HepG2 (cell line): Measurements from ENCODE around the gene ARHGEF40. TPM values are rescaled to one million over a fixed set of nuclear protein-coding genes. Genes with fewer than 3 reads are reported as not detected.

Experiments
- DMAP1 ChIP-seq: IDR thresholded peaks from 2 replicates; pipeline ENCODE4 v1.6.1; 2016
- ELF3 ChIP-seq: IDR thresholded peaks from 2 replicates; pipeline ENCODE4 v1.6.1; 2016; ENCODE audit warnings: missing genetic modification reagents, missing compliant biosample characterization
- GFI1 ChIP-seq: sonication (generic); formaldehyde crosslinking; IDR thresholded peaks from 2 replicates; pipeline ENCODE4 v1.5.0; 2020; ENCODE audit warnings: missing genetic modification reagents, mild to moderate bottlenecking, borderline replicate concordance
- GTF3A ChIP-seq: sonication (generic); formaldehyde crosslinking; conservative IDR thresholded peaks from 2 replicates; pipeline ENCODE4 v1.4.0; 2020; ENCODE audit warnings: mild to moderate bottlenecking, missing genetic modification reagents
- HMGA1 ChIP-seq: sonication (generic); formaldehyde crosslinking; conservative IDR thresholded peaks from 2 replicates; pipeline ENCODE4 v1.4.0; 2020; ENCODE audit warnings: missing genetic modification reagents
- KLF12 ChIP-seq: sonication (generic); formaldehyde crosslinking; IDR thresholded peaks from 2 replicates; pipeline ENCODE4 v1.4.0; 2020; ENCODE audit warnings: missing genetic modification reagents, borderline replicate concordance
- NCOR1 ChIP-seq: fragments of 200-600 bp; sonication (generic); IDR thresholded peaks from 2 replicates; pipeline ENCODE4 v1.7.0; 2017; ENCODE audit warnings: antibody characterized with exemption, low read length, borderline replicate concordance
- NKX3-1 ChIP-seq: sonication (generic); formaldehyde crosslinking; IDR thresholded peaks from 2 replicates; pipeline ENCODE4 v1.5.0; 2020; ENCODE audit warnings: missing genetic modification reagents
- RBFOX2 ChIP-seq: fragments of 200-400 bp; formaldehyde crosslinking; IDR thresholded peaks from 2 replicates; pipeline ENCODE4 v1.6.1; 2017; ENCODE audit warnings: low read depth, mild to moderate bottlenecking, low read length
- SNRNP70 ChIP-seq: fragments of 200-400 bp; formaldehyde crosslinking; IDR thresholded peaks from 2 replicates; pipeline ENCODE4 v1.6.1; 2017; ENCODE audit warnings: mild to moderate bottlenecking, low read depth, low read length, moderate library complexity
- SP2 ChIP-seq: sonication (generic); formaldehyde crosslinking; IDR thresholded peaks from 2 replicates; pipeline ENCODE4 v1.5.1; 2020; ENCODE audit warnings: mild to moderate bottlenecking, missing genetic modification reagents
- SP5 ChIP-seq: IDR thresholded peaks from 2 replicates; pipeline ENCODE4 v1.6.1; 2016; ENCODE audit warnings: low read depth, borderline replicate concordance
- TCF12 ChIP-seq, 2 experiments: fragments of 450-650 bp in 1 of 2; sonication (generic) in 1 of 2; formaldehyde crosslinking in 1 of 2; IDR thresholded peaks; 2 replicates each; pipeline versions ENCODE4 v1.6.1 to v1.8.0; 2017 to 2022; ENCODE audit warnings: antibody characterized with exemption in 1 of 2, mild to moderate bottlenecking in 1 of 2, missing genetic modification reagents in 1 of 2, moderate library complexity in 1 of 2
- TEAD2 ChIP-seq: sonication (generic); formaldehyde crosslinking; IDR thresholded peaks from 2 replicates; pipeline ENCODE4 v1.9.0; 2021; ENCODE audit warnings: missing genetic modification reagents
- ZBTB37 ChIP-seq: sonication (generic); formaldehyde crosslinking; IDR thresholded peaks from 2 replicates; pipeline ENCODE4 v1.4.0; 2020; ENCODE audit warnings: mild to moderate bottlenecking, missing genetic modification reagents
- ZFP82 ChIP-seq: sonication (generic); formaldehyde crosslinking; IDR thresholded peaks from 2 replicates; pipeline ENCODE4 v1.5.1; 2020; ENCODE audit warnings: mild to moderate bottlenecking, missing genetic modification reagents, borderline replicate concordance
- ZHX1 ChIP-seq: sonication (generic); formaldehyde crosslinking; IDR thresholded peaks from 2 replicates; pipeline ENCODE4 v1.8.1; 2022; ENCODE audit warnings: low read depth, mild to moderate bottlenecking, missing genetic modification reagents
- ZIK1 ChIP-seq: sonication (generic); formaldehyde crosslinking; IDR thresholded peaks from 2 replicates; pipeline ENCODE4 v1.5.0; 2020; ENCODE audit warnings: mild to moderate bottlenecking, low read depth, missing genetic modification reagents, borderline replicate concordance
- ZNF124 ChIP-seq: sonication (generic); formaldehyde crosslinking; IDR thresholded peaks from 2 replicates; pipeline ENCODE4 v1.4.0; 2020; ENCODE audit warnings: missing genetic modification reagents
- ZNF503 ChIP-seq: sonication (generic); formaldehyde crosslinking; IDR thresholded peaks from 2 replicates; pipeline ENCODE4 v1.4.0; 2020; ENCODE audit warnings: missing genetic modification reagents
- ZNF552 ChIP-seq: sonication (generic); formaldehyde crosslinking; IDR thresholded peaks from 2 replicates; pipeline ENCODE4 v1.9.0; 2022; ENCODE audit warnings: missing genetic modification reagents, mild to moderate bottlenecking, borderline replicate concordance
- ZNF558 ChIP-seq: sonication (generic); formaldehyde crosslinking; IDR thresholded peaks from 2 replicates; pipeline ENCODE4 v1.9.0; 2022; ENCODE audit warnings: mild to moderate bottlenecking, missing genetic modification reagents, borderline replicate concordance
- ZNF607 ChIP-seq: sonication (generic); formaldehyde crosslinking; IDR thresholded peaks from 2 replicates; pipeline ENCODE4 v1.5.1; 2020; ENCODE audit warnings: missing genetic modification reagents, mild to moderate bottlenecking, borderline replicate concordance
- ZSCAN9 ChIP-seq: IDR thresholded peaks from 2 replicates; pipeline ENCODE4 v1.6.1; 2016; ENCODE audit warnings: borderline replicate concordance
- polyA plus RNA-seq, 8 experiments: library from polyadenylated mRNA; depleted of rRNA in 3 of 8; stranded (reverse) in 7 of 8; unstranded in 1 of 8; fragments of >200 nt; fragmentation: Illumina TruSeq in 4 of 8; extraction: Trizol in 4 of 8; gene quantifications; 2 replicates each; pipeline versions ENCODE4 v1.2.1 to v1.2.3, GENCODE V29; 2011 to 2016; ENCODE audit warnings: low read depth in 4 of 8, missing spikeins in 1 of 8, mixed read lengths in 1 of 8; ENCODE audit not compliant: insufficient read depth in 1 of 8
- total RNA-seq, 5 experiments: library from RNA; depleted of rRNA; stranded (reverse); fragments of >200 nt; fragmentation: Illumina TruSeq; extraction: Trizol; gene quantifications; 2 replicates each; pipeline ENCODE4 v1.2.3, GENCODE V29; 2016; ENCODE audit warnings: low read depth in 1 of 5

ARHGEF40 gene
- total and polyA plus RNA-seq, 2 of the 13 experiments (the other 11 are each of a cell fraction or from before 2014, with no cell fraction given) = 28.1 to 78.1 TPM

GRCh38 chr14:21068521-21069387 lies 1.4 kb upstream of the ARHGEF40 start (continued):
- TF ChIP-seq ZBTB37 (CRISPR knock-in tag) (no peak), ZNF607 (CRISPR knock-in tag) (no peak), ELF3 (peak; percentile 47; the same call in 1 of the 2 replicates), NCOR1 (peak; percentile 13; the same call in 1 of the 2 replicates), TCF12 (IDR thresholded peaks at IDR 0.05) (no peak), TCF12 (CRISPR knock-in tag; IDR thresholded peaks at IDR 0.05) (no peak), ZNF503 (CRISPR knock-in tag) (no peak), SP2 (no peak), ZHX1 (CRISPR knock-in tag) (no peak), TEAD2 (CRISPR knock-in tag) (no peak), KLF12 (CRISPR knock-in tag) (no peak), GFI1 (CRISPR knock-in tag) (no peak), HMGA1 (CRISPR knock-in tag) (no peak), NKX3-1 (no peak), ZNF552 (peak; percentile 58; the same call in 1 of the 2 replicates), ZNF558 (CRISPR knock-in tag) (no peak), ZFP82 (CRISPR knock-in tag) (no peak; the same call in 1 of the 2 replicates), SP5 (peak; percentile 10; the same call in 1 of the 2 replicates), ZNF124 (CRISPR knock-in tag) (peak; percentile 25; the same call in 1 of the 2 replicates), DMAP1 (CRISPR knock-in tag) (peak; percentile 45; the same call in 1 of the 2 replicates), SNRNP70 (no peak), GTF3A (CRISPR knock-in tag) (no peak), ZSCAN9 (CRISPR knock-in tag) (no peak), RBFOX2 (0 out of 2 replicates have a peak, but pooled peaks have one; percentile 18), ZIK1 (CRISPR knock-in tag) (no peak)
